Measurements from ENCODE around the gene ACOT8.

GRCh38 chr20:45833883-45834796, 23.1 kb downstream of the ACOT8 start:
- TF ChIP-seq TOX (CRISPR knock-in tag; IDR thresholded peaks at IDR 0.05; ENCODE audit: borderline replicate concordance) (no peak), TCF4 (CRISPR knock-in tag; IDR thresholded peaks at IDR 0.05; ENCODE audit: borderline replicate concordance) (no peak), CSRNP3 (CRISPR knock-in tag; IDR thresholded peaks at IDR 0.05) (no peak), GLIS3 (CRISPR knock-in tag; IDR thresholded peaks at IDR 0.05) (no peak)

Data from SK-N-SH treated with all-trans-retinoic acid at 6 μM for 48 hours (cell line).